ENCODE data around the gene NPRL2. TPM values are rescaled to one million over a fixed set of nuclear protein-coding genes. Genes with fewer than 3 reads are reported as not detected.

The NPRL2 gene
- total RNA-seq, 2 experiments from 2014 or later = 33.2 to 35.8 TPM

DNA sequence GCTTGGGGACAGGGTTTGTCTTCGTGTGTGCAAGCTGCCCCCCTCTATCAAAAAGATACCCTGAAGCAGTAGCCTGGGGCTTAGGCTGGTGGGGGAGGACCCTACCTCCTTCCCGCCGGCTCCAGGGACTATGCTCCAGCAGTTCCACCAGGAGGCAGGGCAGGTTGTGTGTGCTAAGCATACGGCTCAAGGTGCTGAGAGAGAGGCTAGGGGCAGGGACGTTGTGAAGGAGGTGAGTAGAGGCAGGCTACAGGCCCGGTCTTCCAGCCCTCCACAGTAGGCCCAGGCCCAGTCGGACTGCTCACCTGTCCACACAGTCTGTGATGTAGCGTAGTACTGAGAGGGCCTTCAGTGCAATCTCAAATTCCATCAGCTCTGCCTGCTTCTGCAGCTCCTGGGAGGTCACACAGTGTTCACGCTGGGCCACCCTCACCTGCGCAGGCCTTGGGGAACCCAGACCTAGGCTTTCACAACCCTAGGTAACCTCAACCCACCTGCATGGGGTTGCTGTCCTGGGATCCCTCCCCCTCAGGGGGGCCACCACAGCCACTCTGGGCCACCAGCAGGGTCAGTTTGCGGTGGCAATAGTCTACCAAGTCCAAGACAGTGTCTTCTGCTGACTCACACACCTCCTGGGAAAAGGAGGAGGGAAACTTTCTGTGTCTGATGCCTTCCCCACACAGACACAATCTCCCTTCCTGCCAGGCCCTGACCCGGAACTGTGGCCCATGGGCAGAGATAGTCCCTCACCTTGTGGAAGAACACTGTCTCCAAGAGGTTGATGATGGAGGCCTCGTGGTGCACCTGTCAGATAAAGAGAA lies 7.6 kb downstream of the NPRL2 start:
- intact Hi-C loops (cut with micrococcal nuclease) = loop anchor here (5.0 kb wide), 1 partner anchor 259 kb away; no protein-coding TSS in a partner anchor
- H3K4me3 Mint-ChIP-seq = no peak overlapping the region
- no peaks in the 10 kb centered on the region for H3K9me3 Mint-ChIP-seq
- ChIA-PET CTCF (interaction anchor here (1.1 to 1.4 kb wide), 2 partner anchors 11 to 21 kb away, joined by 4 to 5 read pairs; no protein-coding TSS in a partner anchor), POLR2A (no interaction called here)
- H3K4me1 Mint-ChIP-seq (ENCODE audit: low read depth) = peaks cover 34% of the 10 kb centered on the region
- H3K27me3 Mint-ChIP-seq = no peaks in the 10 kb centered on the region
- no peak for DNase-seq
- no peak overlapping the region for H3K27ac Mint-ChIP-seq
- peaks cover 23% of the 10 kb centered on the region for H3K36me3 Mint-ChIP-seq

DNA sequence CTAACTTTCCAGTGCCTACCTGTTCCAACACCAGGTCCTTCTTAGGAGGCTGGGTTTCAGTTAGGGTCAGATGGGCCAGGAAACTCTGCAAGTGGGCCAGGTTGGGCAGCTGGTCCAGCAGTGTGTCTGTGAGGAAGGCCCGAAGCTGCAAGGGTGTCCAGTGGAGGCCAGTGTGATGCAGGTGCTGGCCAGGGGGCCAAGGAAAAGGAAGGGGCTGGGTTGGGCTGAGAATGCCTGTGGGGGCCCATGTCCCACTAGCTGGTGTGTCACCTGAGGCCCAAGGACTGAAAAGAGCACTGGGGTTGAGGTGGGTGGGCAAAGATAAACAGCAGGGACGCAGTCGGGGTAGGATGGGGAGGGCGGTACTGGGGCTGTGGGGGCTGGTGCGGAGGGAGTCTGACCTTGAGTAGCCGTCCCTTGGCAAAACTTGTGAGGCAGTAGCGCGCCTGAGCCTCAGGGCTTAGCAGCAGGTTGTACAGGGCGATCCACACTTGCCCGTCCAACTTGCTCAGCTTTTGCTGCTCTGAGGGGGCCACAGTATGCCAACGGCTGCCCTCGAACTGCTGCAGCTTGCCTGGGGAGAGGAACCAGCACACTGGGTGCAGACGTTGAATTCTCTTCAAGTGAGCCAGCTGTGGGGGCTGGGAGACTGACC lies 8.5 kb downstream of the NPRL2 start:
- ChIA-PET POLR2A (interaction anchor here (0.8 kb wide), 1 partner anchor 9 kb away, joined by 3 read pairs; the partner anchor contains the start of genes CYB561D2 and NPRL2), CTCF (interaction anchor here (1.1 kb wide), 1 partner anchor 21 kb away, joined by 5 read pairs; no protein-coding TSS in a partner anchor)
- peaks cover 22% of the 10 kb centered on the region for H3K36me3 Mint-ChIP-seq
- no peaks in the 10 kb centered on the region for H3K27me3 Mint-ChIP-seq
- intact Hi-C loops (cut with micrococcal nuclease) = loop anchor here (5.0 kb wide), 1 partner anchor 260 kb away; no protein-coding TSS in a partner anchor
- H3K9me3 Mint-ChIP-seq = no peaks in the 10 kb centered on the region
- DNase-seq = no peak
- H3K4me3 Mint-ChIP-seq = peak overlapping the region; percentile 97
- H3K27ac Mint-ChIP-seq = no peak overlapping the region
- peaks cover 27% of the 10 kb centered on the region for H3K4me1 Mint-ChIP-seq (ENCODE audit: low read depth)

GRCh38 chr3:50341537-50341936 lies 9.0 kb downstream of the NPRL2 start:
- H3K27ac Mint-ChIP-seq = peak overlapping the region; percentile 92
- peaks cover 27% of the 10 kb centered on the region for H3K4me1 Mint-ChIP-seq (ENCODE audit: low read depth)
- intact Hi-C loops (cut with micrococcal nuclease) = loop anchor here (5.0 kb wide), 1 partner anchor 261 kb away; no protein-coding TSS in a partner anchor
- CTCF ChIA-PET = interaction anchor here (0.9 to 1.7 kb wide), 3 partner anchors 12 to 49 kb away, joined by 3 to 7 read pairs (median 4); partner anchors contain the start of gene IFRD2
- H3K9me3 Mint-ChIP-seq = no peaks in the 10 kb centered on the region
- POLR2A ChIA-PET = interaction anchor here (0.6 to 6.5 kb wide), 6 partner anchors 7 to 264 kb away, joined by 3 to 93 read pairs (median 6); partner anchors contain the start of genes CYB561D2, HYAL3, NAA80 and NPRL2
- H3K36me3 Mint-ChIP-seq = peaks cover 24% of the 10 kb centered on the region
- DNase-seq = peak; percentile 31
- no peaks in the 10 kb centered on the region for H3K27me3 Mint-ChIP-seq
- H3K4me3 Mint-ChIP-seq = peak overlapping the region; percentile 97

- peak; percentile 83 for DNase-seq
- ChIA-PET CTCF (interaction anchor here (0.9 to 1.7 kb wide), 5 partner anchors 8 to 48 kb away, joined by 3 to 7 read pairs (median 4); partner anchors contain the start of genes CYB561D2, IFRD2 and NPRL2), POLR2A (interaction anchor here (0.6 to 6.5 kb wide), 10 partner anchors 8 to 1716 kb away, joined by 3 to 93 read pairs (median 6); partner anchors contain the start of genes CYB561D2, DUSP7, HYAL3 and NAA80)
- peaks cover 30% of the 10 kb centered on the region for H3K4me1 Mint-ChIP-seq (ENCODE audit: low read depth)
- intact Hi-C loops (cut with micrococcal nuclease) = loop anchor here (5.0 kb wide), 1 partner anchor 262 kb away; no protein-coding TSS in a partner anchor
- H3K27ac Mint-ChIP-seq = peak within 1 kb of the TSS; percentile 92
- peak within 1 kb of the TSS; percentile 97 for H3K4me3 Mint-ChIP-seq
- peaks cover 31% of the 10 kb centered on the region for H3K36me3 Mint-ChIP-seq
- no peaks in the 10 kb centered on the region for H3K9me3 Mint-ChIP-seq
- H3K27me3 Mint-ChIP-seq = no peaks in the 10 kb centered on the region
Measured at GRCh38 chr3:50340448-50341329, 9.9 kb downstream of the NPRL2 start, which contains the start of gene RASSF1. TSS of gene RASSF1 (minus strand) at chr3:50340836. CDS start at chr3:50340805, 31 bp downstream.

DNA sequence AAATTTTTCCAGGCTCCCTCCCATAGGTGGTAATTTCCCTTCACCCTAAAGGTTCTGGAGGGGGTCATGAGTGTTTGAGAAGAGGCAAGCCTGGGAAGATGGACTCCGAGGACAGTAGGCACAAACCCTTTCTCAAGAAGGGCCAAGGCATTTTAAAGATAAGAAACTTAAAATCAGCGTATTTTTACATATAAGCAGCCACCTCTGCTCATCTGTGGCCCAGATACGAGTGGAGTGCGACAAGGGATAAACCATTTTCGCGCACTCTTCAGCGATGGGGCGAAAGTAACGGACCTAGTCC lies 10.5 kb downstream of the NPRL2 start:
- intact Hi-C loops (cut with micrococcal nuclease) = loop anchor here (5.0 kb wide), 1 partner anchor 262 kb away; no protein-coding TSS in a partner anchor
- Mint-ChIP-seq H3K27me3 (no peaks in the 10 kb centered on the region), H3K27ac (peak overlapping the region; percentile 92), H3K4me1 (ENCODE audit: low read depth) (peaks cover 36% of the 10 kb centered on the region), H3K36me3 (peaks cover 36% of the 10 kb centered on the region), H3K4me3 (peak overlapping the region; percentile 97), H3K9me3 (no peaks in the 10 kb centered on the region)
- ChIA-PET CTCF (interaction anchor here (0.9 to 1.7 kb wide), 4 partner anchors 9 to 14 kb away, joined by 3 to 7 read pairs (median 4); partner anchors contain the start of genes CYB561D2 and NPRL2), POLR2A (interaction anchor here (0.7 to 6.5 kb wide), 7 partner anchors 9 to 1717 kb away, joined by 3 to 93 read pairs (median 7); partner anchors contain the start of genes CYB561D2, DUSP7, HYAL3 and NAA80)
- DNase-seq = no peak

DNA sequence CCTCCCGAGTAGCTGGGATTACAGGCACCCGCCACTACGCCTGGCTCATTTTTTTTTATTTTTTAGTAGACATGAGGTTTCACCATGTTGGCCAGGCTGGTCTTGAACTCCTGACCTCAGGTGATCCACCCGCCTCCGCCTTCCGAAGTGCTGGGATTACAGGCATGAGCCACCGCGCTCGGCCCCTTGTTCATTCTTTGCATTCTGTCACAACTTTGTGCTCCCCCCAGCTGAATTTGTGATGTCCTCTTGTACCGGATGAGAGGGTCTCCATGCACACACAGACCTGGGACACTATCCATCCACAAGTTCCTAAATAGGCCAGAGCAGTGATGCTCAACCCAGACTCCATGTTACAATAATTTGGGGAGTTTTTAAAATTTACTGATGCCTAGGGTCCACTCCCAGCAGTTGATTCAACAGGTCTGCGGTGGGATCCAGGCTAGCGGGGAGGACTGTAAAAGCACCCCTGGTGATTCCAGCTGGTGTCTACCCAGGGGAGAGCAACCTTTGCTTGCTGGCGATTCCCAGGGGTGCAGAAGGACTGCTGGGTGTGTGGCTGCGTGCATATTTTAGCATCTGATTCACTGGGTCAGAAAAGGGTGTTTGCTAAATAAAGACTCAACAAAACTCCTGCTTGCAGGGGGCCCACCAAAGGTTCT lies 11.0 kb downstream of the NPRL2 start:
- CTCF ChIA-PET = interaction anchor here (1.7 to 4.2 kb wide), 3 partner anchors 9 to 14 kb away, joined by 7 to 39 read pairs (median 16); partner anchors contain the start of genes CYB561D2 and NPRL2
- H3K4me1 Mint-ChIP-seq (ENCODE audit: low read depth) = peaks cover 39% of the 10 kb centered on the region
- H3K27ac Mint-ChIP-seq = peak overlapping the region; percentile 92
- no peaks in the 10 kb centered on the region for H3K9me3 Mint-ChIP-seq
- no peaks in the 10 kb centered on the region for H3K27me3 Mint-ChIP-seq
- intact Hi-C loops (cut with micrococcal nuclease) = loop anchor here (5.0 kb wide), 1 partner anchor 263 kb away; no protein-coding TSS in a partner anchor
- no peak for DNase-seq
- POLR2A ChIA-PET = interaction anchor here (0.7 to 6.5 kb wide), 8 partner anchors 9 to 1717 kb away, joined by 3 to 93 read pairs (median 12); partner anchors contain the start of genes CYB561D2, DUSP7, HEMK1 and HYAL3
- peak overlapping the region; percentile 97 for H3K4me3 Mint-ChIP-seq
- peaks cover 36% of the 10 kb centered on the region for H3K36me3 Mint-ChIP-seq

GRCh38 chr3:50338965-50339364 lies 11.6 kb downstream of the NPRL2 start:
- Mint-ChIP-seq H3K36me3 (peaks cover 43% of the 10 kb centered on the region), H3K9me3 (no peaks in the 10 kb centered on the region), H3K27ac (peak overlapping the region; percentile 92), H3K4me1 (ENCODE audit: low read depth) (peaks cover 45% of the 10 kb centered on the region), H3K27me3 (no peaks in the 10 kb centered on the region), H3K4me3 (peak overlapping the region; percentile 97)
- intact Hi-C loops (cut with micrococcal nuclease) = no loop called here
- DNase-seq = no peak
- CTCF ChIA-PET = interaction anchor here (0.6 to 4.2 kb wide), 5 partner anchors 10 to 233 kb away, joined by 3 to 39 read pairs (median 6); partner anchors contain the start of genes CYB561D2 and NPRL2
- POLR2A ChIA-PET = interaction anchor here (0.7 to 6.5 kb wide), 6 partner anchors 10 to 276 kb away, joined by 5 to 93 read pairs (median 16); partner anchors contain the start of genes CYB561D2, HEMK1, IFRD2 and NPRL2

DNA sequence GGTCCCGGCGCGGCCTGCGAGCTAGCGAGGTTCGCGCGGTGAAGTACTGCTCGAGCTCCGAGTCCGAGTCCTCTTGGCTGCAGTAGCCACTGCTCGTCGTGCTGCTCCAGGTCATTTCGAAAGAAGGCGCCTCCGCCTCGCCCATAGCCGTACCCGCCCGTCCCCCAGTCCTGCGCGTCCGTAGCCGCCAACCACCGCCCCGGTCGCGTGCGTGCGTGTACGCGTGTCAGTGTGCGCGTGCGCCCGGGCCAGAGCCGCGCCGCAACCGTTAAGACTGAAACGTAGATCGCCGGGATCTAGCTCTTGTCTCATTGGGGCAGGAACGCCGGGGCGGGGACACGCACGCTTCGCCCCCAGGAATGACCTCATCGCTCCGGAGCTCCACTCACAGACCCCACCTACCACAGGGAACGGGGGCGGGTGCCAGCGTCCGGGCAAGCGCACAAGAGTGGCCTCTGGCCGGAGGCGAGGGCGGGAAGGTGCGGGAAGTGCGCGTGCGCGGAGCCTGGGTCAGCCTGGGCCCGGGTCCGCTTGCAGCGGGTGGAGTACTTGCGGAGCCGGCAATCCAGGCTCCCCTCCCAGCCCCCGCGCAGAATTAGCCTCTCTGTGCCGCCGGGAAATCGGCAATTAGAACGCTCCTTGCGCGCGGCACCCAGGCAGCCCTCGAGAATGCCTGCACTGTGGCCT lies 13.3 kb downstream of the NPRL2 start:
- Mint-ChIP-seq H3K27me3 (no peaks in the 10 kb centered on the region), H3K4me3 (peak overlapping the region; percentile 97), H3K4me1 (ENCODE audit: low read depth) (peaks cover 57% of the 10 kb centered on the region), H3K36me3 (peaks cover 46% of the 10 kb centered on the region), H3K27ac (peak overlapping the region; percentile 92), H3K9me3 (no peaks in the 10 kb centered on the region)
- CTCF ChIA-PET = interaction anchor here (0.6 to 4.2 kb wide), 10 partner anchors 9 to 247 kb away, joined by 3 to 39 read pairs (median 10); partner anchors contain the start of genes CYB561D2, HYAL2, HYAL3 and NAA80
- peak; percentile 99 for DNase-seq
- POLR2A ChIA-PET = interaction anchor here (0.6 to 6.5 kb wide), 25 partner anchors 9 to 614 kb away, joined by 3 to 93 read pairs (median 4); partner anchors contain the start of genes CYB561D2, GMPPB, GNAI2 and HEMK1
- intact Hi-C loops (cut with micrococcal nuclease) = loop anchor here (1.0 to 2.0 kb wide), 6 partner anchors 9 to 103 kb away; partner anchors contain the start of genes CYB561D2, HYAL3, NAA80 and NPRL2

DNA sequence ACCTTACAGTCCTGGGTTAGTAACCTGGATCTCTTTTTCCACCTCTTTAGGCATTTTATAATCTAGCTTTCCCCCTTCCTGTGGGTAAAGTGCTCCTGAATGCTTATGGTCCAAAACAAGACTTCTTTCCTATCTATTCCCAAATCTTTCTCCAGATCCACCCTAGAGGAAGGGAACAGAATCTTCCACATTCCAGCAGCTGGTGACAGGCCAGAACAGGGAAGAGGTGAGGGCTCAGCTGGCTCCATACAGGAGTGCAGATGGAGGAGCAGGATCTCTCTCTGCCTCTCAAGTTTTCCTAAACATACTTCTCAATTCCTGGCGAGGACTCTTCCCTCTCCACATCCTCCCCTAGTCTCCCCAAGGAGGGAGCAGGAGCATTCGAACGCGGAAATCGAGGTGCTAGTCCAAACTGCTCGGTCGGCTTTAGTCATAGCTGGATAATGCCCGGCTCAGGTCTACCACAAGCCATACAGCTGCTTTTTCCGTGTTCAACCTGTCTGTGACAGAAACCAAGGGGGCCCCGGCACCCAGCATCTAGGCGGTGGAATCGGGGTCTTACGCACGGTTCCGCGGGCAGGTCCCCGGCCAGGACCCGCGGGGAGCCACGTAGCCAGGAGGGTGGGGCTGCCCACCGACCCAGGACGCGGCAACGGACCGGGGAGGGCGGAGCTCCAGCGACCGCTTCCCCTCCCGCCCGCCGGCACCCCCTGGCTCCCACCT lies 14.0 kb downstream of the NPRL2 start:
- ChIA-PET CTCF (interaction anchor here (0.6 to 4.2 kb wide), 11 partner anchors 8 to 273 kb away, joined by 3 to 39 read pairs (median 12); partner anchors contain the start of genes CYB561D2, HYAL2, HYAL3 and NAA80), POLR2A (interaction anchor here (0.6 to 6.5 kb wide), 22 partner anchors 9 to 613 kb away, joined by 3 to 93 read pairs (median 4); partner anchors contain the start of genes CYB561D2, GMPPB, GNAI2 and HEMK1)
- DNase-seq = peak; percentile 75
- Mint-ChIP-seq H3K9me3 (no peaks in the 10 kb centered on the region), H3K36me3 (peaks cover 51% of the 10 kb centered on the region), H3K4me3 (peak overlapping the region; percentile 97), H3K27ac (peak overlapping the region; percentile 92), H3K4me1 (ENCODE audit: low read depth) (peaks cover 57% of the 10 kb centered on the region), H3K27me3 (no peaks in the 10 kb centered on the region)
- intact Hi-C loops (cut with micrococcal nuclease) = loop anchor here (1.0 to 2.0 kb wide), 6 partner anchors 8 to 102 kb away; partner anchors contain the start of genes CYB561D2, HYAL3, NAA80 and NPRL2

All from activated CD4-positive, alpha-beta memory T cell treated with anti-CD3 and anti-CD28 coated beads for 36 hours (primary cell).